Adrenal gland (tissue), 5 donors: ENCODE results near the gene WNT2B.

ENCODE experiments used
- CTCF ChIP-seq, 6 experiments: fragments of 450-650 bp in 4 of 6; fragments of 200-600 bp in 2 of 6; sonication (generic) in 1 of 6; IDR thresholded peaks; 1 replicate in 5 of 6; 2 replicates in 1 of 6; pipeline versions ENCODE4 v1.5.1 to v1.8.0; 2016 to 2021; ENCODE audit warnings: antibody characterized with exemption in 6 of 6, mild to moderate bottlenecking in 2 of 6, moderate library complexity in 1 of 6
- POLR2A ChIP-seq, 2 donors: fragments of 450-650 bp; IDR thresholded peaks; one replicate each; pipeline ENCODE4 v1.6.1; 2017; ENCODE audit warnings: antibody characterized with exemption in 2 of 2, mild to moderate bottlenecking in 2 of 2, moderate library complexity in 1 of 2
- donor health status: DM: no; HTN: no; CAD: no.

DNA sequence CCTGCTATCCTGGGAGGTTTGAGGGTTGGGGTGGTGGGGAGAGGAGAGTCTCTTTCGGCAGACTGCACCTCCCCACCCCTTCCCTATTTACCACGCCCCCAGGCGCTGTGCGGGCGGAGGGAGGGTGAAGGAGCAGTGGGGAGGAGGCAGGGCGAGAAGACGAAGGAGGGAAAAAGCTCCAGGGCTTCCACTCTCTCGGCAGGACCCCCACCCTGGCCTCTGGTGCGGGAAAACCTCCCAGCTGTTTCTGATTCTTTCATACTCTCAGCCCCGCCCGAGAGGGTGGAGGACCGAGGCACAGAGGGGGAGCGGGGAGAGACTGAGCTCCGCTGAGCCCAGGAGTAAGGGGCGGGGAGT is 866 bp upstream of the WNT2B start:
- TF ChIP-seq CTCF (IDR thresholded peaks at IDR 0.05) (no peak), POLR2A (IDR thresholded peaks at IDR 0.05) (no peak)
